ENCODE data around the gene ARHGAP15.

Gene ARHGAP15

GRCh38 chr2:143802871-143803650 lies 673.8 kb downstream of the ARHGAP15 start:
- no peaks in the 10 kb centered on the region for H3K9me3 ChIP-seq
- H3K4me3 ChIP-seq (ENCODE audit: low read depth in 1 of 2, low read length in 1 of 2) = no peak overlapping the region
- no peaks in the 10 kb centered on the region for H3K36me3 ChIP-seq
- H3K27ac ChIP-seq = no peak overlapping the region
- TF ChIP-seq, protein P1, sequence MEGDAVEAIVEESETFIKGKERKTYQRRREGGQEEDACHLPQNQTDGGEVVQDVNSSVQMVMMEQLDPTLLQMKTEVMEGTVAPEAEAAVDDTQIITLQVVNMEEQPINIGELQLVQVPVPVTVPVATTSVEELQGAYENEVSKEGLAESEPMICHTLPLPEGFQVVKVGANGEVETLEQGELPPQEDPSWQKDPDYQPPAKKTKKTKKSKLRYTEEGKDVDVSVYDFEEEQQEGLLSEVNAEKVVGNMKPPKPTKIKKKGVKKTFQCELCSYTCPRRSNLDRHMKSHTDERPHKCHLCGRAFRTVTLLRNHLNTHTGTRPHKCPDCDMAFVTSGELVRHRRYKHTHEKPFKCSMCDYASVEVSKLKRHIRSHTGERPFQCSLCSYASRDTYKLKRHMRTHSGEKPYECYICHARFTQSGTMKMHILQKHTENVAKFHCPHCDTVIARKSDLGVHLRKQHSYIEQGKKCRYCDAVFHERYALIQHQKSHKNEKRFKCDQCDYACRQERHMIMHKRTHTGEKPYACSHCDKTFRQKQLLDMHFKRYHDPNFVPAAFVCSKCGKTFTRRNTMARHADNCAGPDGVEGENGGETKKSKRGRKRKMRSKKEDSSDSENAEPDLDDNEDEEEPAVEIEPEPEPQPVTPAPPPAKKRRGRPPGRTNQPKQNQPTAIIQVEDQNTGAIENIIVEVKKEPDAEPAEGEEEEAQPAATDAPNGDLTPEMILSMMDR (IDR thresholded peaks at IDR 0.05) = no peak
- peaks cover 11 to 13% of the 10 kb centered on the region in 2 experiments for H3K4me1 ChIP-seq (ENCODE audit: control insufficient read depth in 1 of 2, insufficient read depth in 1 of 2, low read depth in 1 of 2, low read length in 1 of 2)
- no peaks in the 10 kb centered on the region for H3K27me3 ChIP-seq

DNA sequence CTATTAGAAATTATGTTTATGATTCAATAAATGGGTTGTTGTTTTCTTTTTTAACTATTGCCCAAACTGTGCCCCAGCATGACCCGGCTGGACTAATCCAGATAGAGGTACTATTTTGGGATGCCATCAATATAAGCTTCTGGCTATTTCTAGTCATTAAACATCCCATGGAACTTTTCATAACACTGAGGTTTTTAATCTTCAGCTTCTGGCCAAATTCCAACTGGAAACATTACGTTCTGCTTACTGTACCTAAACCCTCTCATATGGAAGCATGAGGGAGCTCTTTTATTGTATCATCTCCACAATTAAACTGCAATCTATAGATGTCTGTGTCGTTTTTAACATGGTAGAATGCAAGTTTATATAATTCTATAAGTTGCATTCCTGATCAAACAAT lies 674.7 kb downstream of the ARHGAP15 start:
- Histone ChIP-seq H3K27me3 (no peaks in the 10 kb centered on the region), H3K9me3 (no peaks in the 10 kb centered on the region), H3K4me3 (ENCODE audit: low read depth in 1 of 2, low read length in 1 of 2) (no peak overlapping the region), H3K36me3 (no peaks in the 10 kb centered on the region), H3K27ac (no peak overlapping the region), H3K4me1 (ENCODE audit: control insufficient read depth in 1 of 2, insufficient read depth in 1 of 2, low read depth in 1 of 2, low read length in 1 of 2) (peaks cover 20% of the 10 kb centered on the region in 2 experiments)
- TF ChIP-seq, protein P1 (IDR thresholded peaks at IDR 0.05) = no peak

GRCh38 chr2:143805666-143806065 lies 676.4 kb downstream of the ARHGAP15 start:
- no peaks in the 10 kb centered on the region for H3K27me3 ChIP-seq
- H3K4me3 ChIP-seq (ENCODE audit: low read depth in 1 of 2, low read length in 1 of 2) = no peak overlapping the region
- no peaks in the 10 kb centered on the region for H3K36me3 ChIP-seq
- TF ChIP-seq, protein P1 (IDR thresholded peaks at IDR 0.05) = no peak
- peaks cover 21 to 23% of the 10 kb centered on the region in 2 experiments for H3K4me1 ChIP-seq (ENCODE audit: control insufficient read depth in 1 of 2, insufficient read depth in 1 of 2, low read depth in 1 of 2, low read length in 1 of 2)
- no peak overlapping the region for H3K27ac ChIP-seq
- no peaks in the 10 kb centered on the region for H3K9me3 ChIP-seq

GRCh38 chr2:143807192-143807591 lies 678.0 kb downstream of the ARHGAP15 start:
- no peak overlapping the region for H3K4me3 ChIP-seq (ENCODE audit: low read depth in 1 of 2, low read length in 1 of 2)
- peak overlapping the region; percentile 72 for H3K27ac ChIP-seq
- H3K4me1 ChIP-seq (ENCODE audit: control insufficient read depth in 1 of 2, insufficient read depth in 1 of 2, low read depth in 1 of 2, low read length in 1 of 2) = peaks cover 21 to 23% of the 10 kb centered on the region in 2 experiments
- H3K27me3 ChIP-seq = no peaks in the 10 kb centered on the region
- H3K9me3 ChIP-seq = no peaks in the 10 kb centered on the region
- H3K36me3 ChIP-seq = no peaks in the 10 kb centered on the region
- TF ChIP-seq, protein P1 (IDR thresholded peaks at IDR 0.05) = no peak

GRCh38 chr2:143807671-143808070 lies 678.5 kb downstream of the ARHGAP15 start:
- no peaks in the 10 kb centered on the region for H3K9me3 ChIP-seq
- H3K4me3 ChIP-seq (ENCODE audit: low read depth in 1 of 2, low read length in 1 of 2) = no peak overlapping the region
- TF ChIP-seq, protein P1 (IDR thresholded peaks at IDR 0.05) = no peak
- H3K36me3 ChIP-seq = no peaks in the 10 kb centered on the region
- peaks cover 21 to 23% of the 10 kb centered on the region in 2 experiments for H3K4me1 ChIP-seq (ENCODE audit: control insufficient read depth in 1 of 2, insufficient read depth in 1 of 2, low read depth in 1 of 2, low read length in 1 of 2)
- no peaks in the 10 kb centered on the region for H3K27me3 ChIP-seq
- H3K27ac ChIP-seq = peak overlapping the region; percentile 72

Data from neutrophil (primary cell).